Endodermal cell (in vitro differentiated cells): ENCODE measurements around the gene OTOGL. TPM values are rescaled to one million over a fixed set of nuclear protein-coding genes. Genes with fewer than 3 reads are reported as not detected.

ENCODE experiments used
- DNase-seq: peaks from one replicate; pipeline ENCODE4 v3.0.0-alpha.2; 2017
- H3K27ac ChIP-seq: 2 replicates; pipeline ENCODE4 v1.5.1; 2013; ENCODE audit warnings: mild to moderate bottlenecking, low read depth, low read length, moderate library complexity
- H3K27me3 ChIP-seq: 2 replicates; pipeline ENCODE4 v1.6.1; 2013; ENCODE audit warnings: mild to moderate bottlenecking, low read length, moderate library complexity; ENCODE audit not compliant: insufficient read depth, control insufficient read depth, poor library complexity, severe bottlenecking
- H3K36me3 ChIP-seq: 2 replicates; pipeline ENCODE4 v1.7.0; 2013; ENCODE audit warnings: mild to moderate bottlenecking, low read length, moderate library complexity; ENCODE audit not compliant: control insufficient read depth, insufficient read depth
- H3K4me1 ChIP-seq: one replicate; pipeline ENCODE4 v1.7.0; 2013; ENCODE audit warnings: low read length; ENCODE audit not compliant: control insufficient read depth, insufficient read depth
- H3K4me3 ChIP-seq: 2 replicates; pipeline ENCODE4 v1.5.1; 2013; ENCODE audit warnings: mild to moderate bottlenecking, low read length, moderate library complexity
- H3K9ac ChIP-seq: 2 replicates; pipeline ENCODE4 v1.6.1; 2013; ENCODE audit warnings: mild to moderate bottlenecking, low read length, moderate library complexity; ENCODE audit not compliant: poor library complexity, severe bottlenecking; ENCODE audit errors: extremely low read depth
- H3K9me3 ChIP-seq: 2 replicates; pipeline ENCODE4 v1.6.1; 2013; ENCODE audit warnings: mild to moderate bottlenecking, low read length, moderate library complexity; ENCODE audit not compliant: control insufficient read depth
- H3K27ac Mint-ChIP-seq: 2 replicates; pipeline ENCODE4 v1.8.0; 2020; ENCODE audit warnings: mixed read lengths
- H3K27me3 Mint-ChIP-seq: 2 replicates; pipeline ENCODE4 v1.8.0; 2021; ENCODE audit warnings: mild to moderate bottlenecking, mixed read lengths; ENCODE audit not compliant: insufficient read depth
- H3K36me3 Mint-ChIP-seq: 2 replicates; pipeline ENCODE4 v1.8.0; 2020; ENCODE audit warnings: low read depth, mixed read lengths
- H3K4me1 Mint-ChIP-seq: 2 replicates; pipeline ENCODE4 v1.8.0; 2020; ENCODE audit warnings: mixed read lengths
- H3K4me3 Mint-ChIP-seq: 2 replicates; pipeline ENCODE4 v1.8.0; 2020; ENCODE audit warnings: mild to moderate bottlenecking, moderate library complexity, mixed read lengths
- H3K9me3 Mint-ChIP-seq: 2 replicates; pipeline ENCODE4 v1.8.0; 2020; ENCODE audit warnings: mild to moderate bottlenecking, mixed read lengths
- CTCF ChIP-seq: fragments of 200-600 bp; sonication (generic); conservative IDR thresholded peaks from 2 replicates; pipeline ENCODE4 v1.5.0; 2021; ENCODE audit warnings: antibody characterized with exemption, mild to moderate bottlenecking
- WGBS, 2 experiments: methylation state at CpG; one replicate each; pipeline versions ENCODE4 v1.1.5 to v1.1.7; 2013; ENCODE audit warnings: missing lambda C conversion rate in 2 of 2, mixed read lengths in 1 of 2; ENCODE audit not compliant: insufficient coverage in 1 of 2, insufficient read length in 1 of 2; 5-methylcytosine and 5-hydroxymethylcytosine counted together
- total RNA-seq, 2 donors: library from RNA; stranded (reverse); fragmentation: NEBNext Ultra II Directional in 1 of 2; extraction: Animal tissue kit (Norgen Biotek cat#: 25700) in 1 of 2; gene quantifications; 2 replicates in 1 of 2; 3 replicates in 1 of 2; pipeline ENCODE4 v1.2.1, GENCODE V29; 2021

The OTOGL gene
- total RNA-seq, 2 donors from 2014 or later: 2.4 to 11.4 TPM

DNA sequence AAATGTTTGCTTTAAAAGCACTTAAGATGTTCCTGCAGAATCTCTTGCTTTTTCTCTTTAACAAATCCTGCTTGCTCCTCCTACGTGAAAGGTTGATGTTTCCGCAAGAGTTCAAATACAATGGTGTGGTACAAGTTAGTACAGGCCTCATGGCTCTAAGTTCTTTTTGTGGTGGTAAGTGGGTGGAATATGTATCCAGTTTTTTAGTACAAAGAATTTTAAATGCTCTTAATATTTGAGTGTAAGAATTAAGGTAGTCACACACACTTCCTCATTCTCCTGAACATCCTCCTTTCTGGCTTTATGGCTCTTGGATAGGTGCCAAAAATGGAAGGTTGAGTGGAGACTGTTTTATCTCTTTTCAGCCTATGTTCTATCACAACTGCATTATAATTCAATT is 1.8 kb downstream of the OTOGL start:
- WGBS, 2 experiments: 87 to 100% methylated on average over 2 of the region's 2 CpGs

DNA sequence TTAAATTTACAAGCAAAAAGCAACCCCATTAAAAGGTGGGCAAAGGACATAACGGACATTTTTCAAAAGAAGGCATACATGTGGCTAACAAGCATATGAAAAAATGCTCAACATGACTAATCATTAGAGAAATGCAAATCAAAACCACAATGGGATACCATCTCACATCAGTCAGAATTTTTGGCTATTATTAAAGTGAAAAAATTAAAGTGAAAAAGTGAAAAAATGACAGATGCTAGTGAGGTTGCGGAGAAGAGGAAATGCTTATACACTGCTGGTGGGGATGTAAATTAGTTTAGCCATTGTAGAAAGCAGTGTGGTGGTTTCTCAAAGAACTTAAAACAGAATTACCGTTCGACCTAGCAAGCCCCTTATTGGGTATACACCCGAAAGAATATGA is 7.9 kb downstream of the OTOGL start:
- Mint-ChIP-seq H3K36me3 (no peaks in the 10 kb centered on the region), H3K9me3 (no peaks in the 10 kb centered on the region), H3K4me1 (no peaks in the 10 kb centered on the region), H3K27ac (no peak overlapping the region), H3K27me3 (peaks cover under 1% of the 10 kb centered on the region), H3K4me3 (no peak overlapping the region)
- Histone ChIP-seq H3K36me3 (no peaks in the 10 kb centered on the region), H3K4me3 (no peak overlapping the region), H3K27ac (no peak overlapping the region), H3K27me3 (no peaks in the 10 kb centered on the region), H3K4me1 (no peaks in the 10 kb centered on the region), H3K9me3 (no peaks in the 10 kb centered on the region), H3K9ac (no peak overlapping the region)
- TF ChIP-seq CTCF: no peak
- 88 to 100% methylated on average over 1 to 5 of the region's 5 CpGs for WGBS, 2 experiments
- no peak for DNase-seq

More for the DNA sequence above, 1.8 kb downstream of the OTOGL start:
- Mint-ChIP-seq H3K9me3 (no peaks in the 10 kb centered on the region), H3K27ac (no peak overlapping the region), H3K36me3 (no peaks in the 10 kb centered on the region), H3K27me3 (no peaks in the 10 kb centered on the region), H3K4me1 (no peaks in the 10 kb centered on the region), H3K4me3 (no peak overlapping the region)
- no peaks in the 10 kb centered on the region for H3K27me3 ChIP-seq
- DNase-seq: no peak
- no peak overlapping the region for H3K27ac ChIP-seq
- H3K9ac ChIP-seq: no peak overlapping the region
- no peaks in the 10 kb centered on the region for H3K9me3 ChIP-seq
- no peak for TF ChIP-seq CTCF
- H3K4me1 ChIP-seq: no peaks in the 10 kb centered on the region
- no peaks in the 10 kb centered on the region for H3K36me3 ChIP-seq
- no peak overlapping the region for H3K4me3 ChIP-seq

DNA sequence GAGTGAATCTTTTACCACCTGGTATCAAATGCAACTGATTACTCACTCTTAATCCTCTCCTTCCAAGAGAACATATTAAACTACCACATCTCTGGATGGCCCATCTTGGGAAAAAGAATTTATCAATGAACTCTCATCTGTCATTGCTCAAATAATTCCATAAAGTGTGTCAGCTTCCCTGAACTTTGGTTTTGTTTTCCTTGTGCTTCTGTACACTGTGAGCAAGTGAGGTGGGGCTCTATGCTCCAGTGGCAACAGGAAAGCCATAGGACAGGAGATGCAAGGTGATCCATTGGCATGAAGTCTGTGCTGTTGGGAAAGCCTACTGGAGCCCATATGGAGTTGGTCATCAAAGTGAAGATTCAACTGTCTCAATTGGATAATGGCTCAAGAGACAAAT is 17.4 kb downstream of the OTOGL start:
- H3K9ac ChIP-seq: no peak overlapping the region
- Mint-ChIP-seq H3K27ac (no peak overlapping the region), H3K36me3 (no peaks in the 10 kb centered on the region), H3K4me3 (no peak overlapping the region), H3K27me3 (peaks cover 2% of the 10 kb centered on the region), H3K9me3 (no peaks in the 10 kb centered on the region), H3K4me1 (no peaks in the 10 kb centered on the region)
- DNase-seq: no peak
- no peaks in the 10 kb centered on the region for H3K27me3 ChIP-seq
- H3K4me1 ChIP-seq: no peaks in the 10 kb centered on the region
- H3K36me3 ChIP-seq: no peaks in the 10 kb centered on the region
- no peak for TF ChIP-seq CTCF
- no peaks in the 10 kb centered on the region for H3K9me3 ChIP-seq
- no peak overlapping the region for H3K27ac ChIP-seq
- H3K4me3 ChIP-seq: no peak overlapping the region
